ENCODE measurements around the gene RASL10B.

The RASL10B gene

DNA sequence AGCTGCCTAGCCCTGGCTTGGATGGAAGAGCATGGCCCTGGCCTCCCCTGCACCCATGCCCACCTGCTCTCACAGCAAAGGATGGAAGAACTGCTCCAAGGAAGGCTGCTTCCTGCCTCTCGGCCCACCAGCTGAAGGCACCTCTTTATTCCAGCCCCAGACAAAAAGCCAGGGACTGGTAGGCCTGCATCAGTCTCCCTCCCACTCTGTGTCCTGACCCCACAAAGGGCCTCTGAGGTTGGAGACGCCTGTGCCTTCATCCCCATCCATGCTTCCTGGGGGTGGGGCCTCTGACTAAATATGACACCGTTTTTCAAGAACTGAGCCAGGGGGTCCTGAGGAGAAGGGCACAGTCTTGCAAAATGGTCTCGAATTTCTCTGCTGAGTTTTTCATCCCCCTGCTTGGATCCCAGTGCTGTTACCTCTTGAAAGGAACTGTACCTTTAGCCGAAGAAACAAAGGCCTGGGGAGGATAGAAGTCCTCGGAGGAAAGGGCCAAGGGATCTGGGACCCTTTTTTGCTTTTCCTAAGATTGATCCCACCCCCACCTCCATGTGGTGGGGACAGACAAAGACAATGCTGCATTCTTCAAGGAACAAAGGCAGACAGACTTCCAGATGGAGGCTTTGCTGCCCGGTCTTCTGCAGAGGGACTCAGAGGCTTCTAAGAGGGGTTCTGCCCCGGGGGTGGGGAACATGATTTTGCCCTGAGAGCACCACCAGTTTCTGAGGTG is 34.5 kb downstream of the RASL10B start:
- Histone ChIP-seq H2AFZ (ENCODE audit: low read depth, low read length) (no peak overlapping the region), H3K9ac (ENCODE audit: low read length) (no peak overlapping the region)
- TF ChIP-seq EZH2phosphoT487 (IDR thresholded peaks at IDR 0.05; ENCODE audit: low read depth) = no peak
- TF ChIP-seq, protein P1, sequence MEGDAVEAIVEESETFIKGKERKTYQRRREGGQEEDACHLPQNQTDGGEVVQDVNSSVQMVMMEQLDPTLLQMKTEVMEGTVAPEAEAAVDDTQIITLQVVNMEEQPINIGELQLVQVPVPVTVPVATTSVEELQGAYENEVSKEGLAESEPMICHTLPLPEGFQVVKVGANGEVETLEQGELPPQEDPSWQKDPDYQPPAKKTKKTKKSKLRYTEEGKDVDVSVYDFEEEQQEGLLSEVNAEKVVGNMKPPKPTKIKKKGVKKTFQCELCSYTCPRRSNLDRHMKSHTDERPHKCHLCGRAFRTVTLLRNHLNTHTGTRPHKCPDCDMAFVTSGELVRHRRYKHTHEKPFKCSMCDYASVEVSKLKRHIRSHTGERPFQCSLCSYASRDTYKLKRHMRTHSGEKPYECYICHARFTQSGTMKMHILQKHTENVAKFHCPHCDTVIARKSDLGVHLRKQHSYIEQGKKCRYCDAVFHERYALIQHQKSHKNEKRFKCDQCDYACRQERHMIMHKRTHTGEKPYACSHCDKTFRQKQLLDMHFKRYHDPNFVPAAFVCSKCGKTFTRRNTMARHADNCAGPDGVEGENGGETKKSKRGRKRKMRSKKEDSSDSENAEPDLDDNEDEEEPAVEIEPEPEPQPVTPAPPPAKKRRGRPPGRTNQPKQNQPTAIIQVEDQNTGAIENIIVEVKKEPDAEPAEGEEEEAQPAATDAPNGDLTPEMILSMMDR (IDR thresholded peaks at IDR 0.05; ENCODE audit: low read depth, low read length) = no peak

DNA sequence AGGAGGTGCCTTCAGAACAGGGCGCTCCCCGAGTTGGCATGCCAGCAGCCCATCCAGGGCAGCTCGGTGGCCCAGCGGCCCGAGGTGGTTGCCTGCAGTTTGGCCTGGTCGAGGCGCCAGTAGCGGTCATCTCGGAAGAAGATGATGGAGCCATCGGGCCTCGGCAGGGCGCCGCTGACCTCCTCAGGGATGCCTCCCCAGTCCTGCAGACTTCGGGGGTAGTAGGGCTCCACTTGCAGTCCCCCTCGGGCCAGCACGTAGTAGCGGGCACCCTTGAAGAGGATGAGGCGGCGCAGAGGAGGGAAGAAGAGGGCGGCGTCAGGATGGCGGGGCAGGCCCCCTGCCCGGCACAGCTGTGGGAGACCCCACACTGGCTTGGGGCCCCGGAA is 35.0 kb downstream of the RASL10B start:
- Histone ChIP-seq H3K4me3 (ENCODE audit: low read length) (no peak overlapping the region), H4K20me1 (ENCODE audit: insufficient read depth, low read length) (no peaks in the 10 kb centered on the region), H3K4me1 (ENCODE audit: low read length) (peaks cover 7% of the 10 kb centered on the region), H3K4me2 (ENCODE audit: low read length) (no peak overlapping the region), H3K79me2 (ENCODE audit: low read length) (no peaks in the 10 kb centered on the region), H3K27me3 (ENCODE audit: low read depth, low read length) (peaks cover 20% of the 10 kb centered on the region), H3K27ac (ENCODE audit: low read length) (no peak overlapping the region), H2AFZ (ENCODE audit: low read depth, low read length) (no peak overlapping the region), H3K9me3 (ENCODE audit: insufficient read depth, low read length) (no peaks in the 10 kb centered on the region), H3K36me3 (replicated peaks; ENCODE audit: low read depth, low read length) (no peaks in the 10 kb centered on the region), H3K9ac (ENCODE audit: low read length) (no peak overlapping the region)
- no peak for TF ChIP-seq EZH2phosphoT487 (IDR thresholded peaks at IDR 0.05; ENCODE audit: low read depth)
- TF ChIP-seq, protein P1 (IDR thresholded peaks at IDR 0.05; ENCODE audit: low read depth, low read length) = no peak

More for the DNA sequence above, 34.5 kb downstream of the RASL10B start:
- Histone ChIP-seq H3K9me3 (ENCODE audit: insufficient read depth, low read length) (no peaks in the 10 kb centered on the region), H4K20me1 (ENCODE audit: insufficient read depth, low read length) (no peaks in the 10 kb centered on the region), H3K4me3 (ENCODE audit: low read length) (no peak overlapping the region), H3K36me3 (replicated peaks; ENCODE audit: low read depth, low read length) (no peaks in the 10 kb centered on the region), H3K4me2 (ENCODE audit: low read length) (no peak overlapping the region), H3K79me2 (ENCODE audit: low read length) (no peaks in the 10 kb centered on the region), H3K27me3 (ENCODE audit: low read depth, low read length) (peaks cover 20% of the 10 kb centered on the region), H3K4me1 (ENCODE audit: low read length) (peaks cover 7% of the 10 kb centered on the region), H3K27ac (ENCODE audit: low read length) (no peak overlapping the region)

DNA sequence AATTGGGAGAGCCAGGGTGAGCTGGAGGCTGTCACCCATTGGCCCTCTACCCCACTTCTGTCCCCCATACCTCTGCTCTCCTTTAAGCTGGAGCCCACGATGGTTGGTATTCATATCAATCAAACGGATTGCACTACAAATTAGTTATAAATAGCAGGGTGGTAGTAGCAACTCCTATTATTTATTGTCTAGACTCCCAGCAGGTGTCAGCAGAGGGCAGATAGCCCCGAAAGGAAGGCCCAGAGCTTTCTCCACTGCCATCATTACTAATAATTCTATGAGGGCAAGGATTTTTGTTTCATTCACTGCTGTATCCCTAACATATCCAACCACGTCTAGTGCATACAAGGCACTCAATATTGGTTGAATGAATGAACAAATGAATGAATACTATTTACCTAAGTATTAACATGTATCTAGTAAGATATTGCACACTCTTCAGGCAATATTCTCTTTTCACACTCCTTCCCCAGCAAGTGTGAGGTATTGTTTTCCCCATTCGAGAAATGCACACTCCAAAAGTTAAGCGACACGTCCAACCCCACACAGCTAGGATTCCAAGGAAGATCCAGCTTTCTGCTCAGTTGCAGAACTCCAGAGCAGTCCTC is 35.6 kb downstream of the RASL10B start:
- peaks cover 23% of the 10 kb centered on the region for H3K27me3 ChIP-seq (ENCODE audit: low read depth, low read length)
- H3K79me2 ChIP-seq (ENCODE audit: low read length) = no peaks in the 10 kb centered on the region
- H2AFZ ChIP-seq (ENCODE audit: low read depth, low read length) = no peak overlapping the region
- no peaks in the 10 kb centered on the region for H3K9me3 ChIP-seq (ENCODE audit: insufficient read depth, low read length)
- no peak overlapping the region for H3K27ac ChIP-seq (ENCODE audit: low read length)
- TF ChIP-seq EZH2phosphoT487 (IDR thresholded peaks at IDR 0.05; ENCODE audit: low read depth) = no peak
- TF ChIP-seq, protein P1 (IDR thresholded peaks at IDR 0.05; ENCODE audit: low read depth, low read length) = peak; percentile 59
- H3K4me2 ChIP-seq (ENCODE audit: low read length) = no peak overlapping the region
- H3K4me3 ChIP-seq (ENCODE audit: low read length) = no peak overlapping the region
- no peaks in the 10 kb centered on the region for H4K20me1 ChIP-seq (ENCODE audit: insufficient read depth, low read length)
- no peak overlapping the region for H3K9ac ChIP-seq (ENCODE audit: low read length)
- peaks cover 7% of the 10 kb centered on the region for H3K4me1 ChIP-seq (ENCODE audit: low read length)
- no peaks in the 10 kb centered on the region for H3K36me3 ChIP-seq (replicated peaks; ENCODE audit: low read depth, low read length)

DNA sequence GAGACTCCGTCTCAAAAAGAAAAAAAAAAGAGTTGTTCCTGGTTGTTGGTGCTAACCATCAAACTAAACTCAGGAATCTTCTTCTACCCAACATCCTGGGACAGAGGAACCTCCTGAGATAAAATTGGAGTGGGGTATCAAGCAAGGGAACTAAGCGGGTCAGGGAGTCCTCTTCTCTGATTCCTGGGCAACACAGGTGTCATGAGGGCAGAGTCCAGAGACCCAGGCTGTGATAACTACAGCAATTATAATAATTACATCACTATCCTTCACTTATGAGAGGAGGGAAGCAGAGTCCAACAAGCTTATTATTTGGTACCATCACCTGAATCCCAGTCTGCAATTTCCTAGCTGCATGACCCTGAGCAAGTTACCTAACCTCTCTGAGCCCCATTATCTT is 37.4 kb downstream of the RASL10B start:
- no peaks in the 10 kb centered on the region for H4K20me1 ChIP-seq (ENCODE audit: insufficient read depth, low read length)
- H2AFZ ChIP-seq (ENCODE audit: low read depth, low read length) = no peak overlapping the region
- no peaks in the 10 kb centered on the region for H3K36me3 ChIP-seq (replicated peaks; ENCODE audit: low read depth, low read length)
- peaks cover 7% of the 10 kb centered on the region for H3K4me1 ChIP-seq (ENCODE audit: low read length)
- H3K79me2 ChIP-seq (ENCODE audit: low read length) = no peaks in the 10 kb centered on the region
- H3K27me3 ChIP-seq (ENCODE audit: low read depth, low read length) = peaks cover 33% of the 10 kb centered on the region
- H3K4me2 ChIP-seq (ENCODE audit: low read length) = no peak overlapping the region
- H3K4me3 ChIP-seq (ENCODE audit: low read length) = no peak overlapping the region
- H3K9me3 ChIP-seq (ENCODE audit: insufficient read depth, low read length) = no peaks in the 10 kb centered on the region
- no peak overlapping the region for H3K9ac ChIP-seq (ENCODE audit: low read length)
- no peak for TF ChIP-seq EZH2phosphoT487 (IDR thresholded peaks at IDR 0.05; ENCODE audit: low read depth)
- TF ChIP-seq, protein P1 (IDR thresholded peaks at IDR 0.05; ENCODE audit: low read depth, low read length) = no peak
- no peak overlapping the region for H3K27ac ChIP-seq (ENCODE audit: low read length)

Measured in OCI-LY3 (cell line).